ENCODE data around the gene NRCAM. TPM values are rescaled to one million over a fixed set of nuclear protein-coding genes. Genes with fewer than 3 reads are reported as not detected.

NRCAM gene
- total RNA-seq, 1 experiment from 2014 or later = not detected

DNA sequence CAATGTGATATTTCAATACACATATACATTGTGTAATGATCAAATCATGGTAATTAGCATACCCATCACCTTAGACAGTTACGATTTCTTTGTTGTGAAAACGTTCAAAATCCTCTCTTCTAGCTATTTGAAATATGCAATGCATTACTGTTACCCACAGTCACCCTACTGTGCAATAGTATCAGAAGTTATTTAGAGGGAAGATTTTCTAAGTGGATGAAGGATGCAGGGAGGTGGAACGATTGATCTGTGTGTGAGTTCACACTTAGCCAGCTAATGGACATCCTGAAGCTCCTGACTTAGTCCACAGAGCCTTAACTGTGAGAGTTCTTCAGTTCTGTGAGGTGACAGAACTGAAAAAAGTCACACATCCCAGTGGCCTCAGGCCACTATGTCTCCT is 228.9 kb downstream of the NRCAM start:
- H3K4me3 ChIP-seq (ENCODE audit: low read length) = no peak overlapping the region
- no peaks in the 10 kb centered on the region for H3K9me3 ChIP-seq (ENCODE audit: low read length)
- DNase-seq = no peak
- no peak overlapping the region for H3K27ac ChIP-seq (ENCODE audit: low read length)
- no peaks in the 10 kb centered on the region for H3K9me2 ChIP-seq (replicated peaks; ENCODE audit: insufficient read depth, low read length)
- no peaks in the 10 kb centered on the region for H3K4me1 ChIP-seq (ENCODE audit: low read length)
- H3K9ac ChIP-seq (ENCODE audit: low read length) = no peak overlapping the region
- no peak overlapping the region for H2AFZ ChIP-seq (ENCODE audit: low read length)
- H3K4me2 ChIP-seq (ENCODE audit: low read depth, low read length, poor library complexity, severe bottlenecking) = no peak overlapping the region
- H3K79me2 ChIP-seq (ENCODE audit: low read length) = no peaks in the 10 kb centered on the region
- no peaks in the 10 kb centered on the region for H4K20me1 ChIP-seq (ENCODE audit: insufficient read depth, low read depth, low read length)
- no peaks in the 10 kb centered on the region for H3K27me3 ChIP-seq (ENCODE audit: low read length)
- no peaks in the 10 kb centered on the region for H3K36me3 ChIP-seq (ENCODE audit: insufficient read depth, low read length)

DNA sequence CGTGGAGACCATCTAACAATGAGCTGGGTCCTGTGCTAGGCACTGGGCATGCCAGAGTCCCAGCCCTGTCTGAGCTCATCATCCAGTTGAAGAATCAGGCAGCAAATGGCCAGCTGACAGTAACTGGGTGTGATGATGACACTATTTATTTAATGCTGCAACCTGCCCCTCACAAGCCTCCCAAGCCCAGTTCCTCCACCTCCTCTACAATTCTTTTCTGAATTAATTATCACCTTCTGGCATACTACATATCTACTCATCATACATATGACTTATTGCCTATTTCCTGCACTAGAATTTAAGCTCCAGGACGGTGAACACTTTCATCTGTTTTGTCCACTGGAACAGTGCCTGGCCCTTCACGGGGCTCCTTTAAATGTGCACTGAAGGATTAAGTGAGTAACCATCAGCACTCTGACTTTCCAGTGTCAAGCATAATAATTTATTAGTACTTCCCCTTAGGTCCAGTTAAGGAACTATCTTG is 229.4 kb downstream of the NRCAM start:
- DNase-seq = no peak
- Histone ChIP-seq H3K9me2 (replicated peaks; ENCODE audit: insufficient read depth, low read length) (no peaks in the 10 kb centered on the region), H3K27me3 (ENCODE audit: low read length) (no peaks in the 10 kb centered on the region), H3K9ac (ENCODE audit: low read length) (no peak overlapping the region), H3K36me3 (ENCODE audit: insufficient read depth, low read length) (no peaks in the 10 kb centered on the region), H3K79me2 (ENCODE audit: low read length) (no peaks in the 10 kb centered on the region), H3K27ac (ENCODE audit: low read length) (no peak overlapping the region), H2AFZ (ENCODE audit: low read length) (no peak overlapping the region), H3K9me3 (ENCODE audit: low read length) (no peaks in the 10 kb centered on the region), H3K4me2 (ENCODE audit: low read depth, low read length, poor library complexity, severe bottlenecking) (no peak overlapping the region), H4K20me1 (ENCODE audit: insufficient read depth, low read depth, low read length) (no peaks in the 10 kb centered on the region), H3K4me3 (ENCODE audit: low read length) (no peak overlapping the region), H3K4me1 (ENCODE audit: low read length) (no peaks in the 10 kb centered on the region)

DNA sequence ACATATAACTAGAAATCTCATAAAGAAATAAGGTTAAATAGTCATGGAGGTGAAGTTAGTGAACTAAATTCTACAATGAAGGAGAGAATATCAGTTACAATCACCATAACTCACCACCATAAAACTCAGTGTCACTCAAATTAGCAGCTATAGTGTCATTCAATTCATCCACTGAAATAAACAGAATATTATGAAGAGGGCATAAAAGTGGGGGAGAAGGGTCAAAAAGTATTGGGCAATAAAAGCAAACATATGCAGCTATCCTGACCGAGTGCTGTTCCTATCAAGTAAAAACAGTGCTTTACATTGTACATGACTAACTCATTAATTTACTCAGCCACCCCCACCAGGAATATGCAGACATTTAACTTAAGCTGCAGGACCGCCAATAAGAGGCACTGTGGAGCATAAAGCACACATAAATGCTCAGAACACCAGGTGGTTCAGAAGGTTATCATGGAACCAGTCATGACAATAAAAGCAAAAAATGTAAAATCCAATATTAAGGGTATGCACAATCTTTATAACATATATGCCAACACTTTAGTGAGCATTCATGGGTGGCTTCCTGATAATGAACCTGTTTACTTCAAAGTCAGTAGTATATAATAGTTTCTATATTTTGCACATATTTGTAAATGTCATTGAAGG is 230.6 kb downstream of the NRCAM start:
- Histone ChIP-seq H3K9me2 (replicated peaks; ENCODE audit: insufficient read depth, low read length) (no peaks in the 10 kb centered on the region), H3K79me2 (ENCODE audit: low read length) (no peaks in the 10 kb centered on the region), H3K4me2 (ENCODE audit: low read depth, low read length, poor library complexity, severe bottlenecking) (no peak overlapping the region), H4K20me1 (ENCODE audit: insufficient read depth, low read depth, low read length) (no peaks in the 10 kb centered on the region), H3K36me3 (ENCODE audit: insufficient read depth, low read length) (no peaks in the 10 kb centered on the region), H2AFZ (ENCODE audit: low read length) (no peak overlapping the region), H3K4me3 (ENCODE audit: low read length) (no peak overlapping the region), H3K9me3 (ENCODE audit: low read length) (no peaks in the 10 kb centered on the region), H3K4me1 (ENCODE audit: low read length) (no peaks in the 10 kb centered on the region), H3K9ac (ENCODE audit: low read length) (no peak overlapping the region), H3K27ac (ENCODE audit: low read length) (no peak overlapping the region), H3K27me3 (ENCODE audit: low read length) (no peaks in the 10 kb centered on the region)
- no peak for DNase-seq

DNA sequence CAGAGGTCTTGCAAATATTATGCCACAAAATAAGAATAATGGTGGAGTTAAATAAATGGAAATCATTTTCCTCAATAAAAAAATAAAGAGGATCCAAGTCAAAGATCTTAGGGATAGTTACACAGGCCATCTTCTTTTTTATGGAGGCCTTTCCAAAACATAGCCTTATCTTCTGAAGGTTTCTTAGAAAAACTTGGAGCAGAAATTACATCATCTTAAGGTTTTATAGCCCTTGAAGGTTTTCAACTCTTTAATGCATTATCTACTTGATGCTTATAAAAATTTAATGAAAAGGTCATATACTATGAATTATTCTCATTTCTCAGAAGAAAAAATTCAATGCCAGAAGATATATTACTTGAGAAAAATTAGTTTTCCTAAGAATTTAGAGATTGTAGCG is 231.8 kb downstream of the NRCAM start:
- Histone ChIP-seq H2AFZ (ENCODE audit: low read length) (no peak overlapping the region), H3K27ac (ENCODE audit: low read length) (no peak overlapping the region), H3K9me3 (ENCODE audit: low read length) (no peaks in the 10 kb centered on the region), H3K9me2 (replicated peaks; ENCODE audit: insufficient read depth, low read length) (no peaks in the 10 kb centered on the region), H3K4me2 (ENCODE audit: low read depth, low read length, poor library complexity, severe bottlenecking) (no peak overlapping the region), H3K36me3 (ENCODE audit: insufficient read depth, low read length) (no peaks in the 10 kb centered on the region), H3K27me3 (ENCODE audit: low read length) (no peaks in the 10 kb centered on the region), H3K9ac (ENCODE audit: low read length) (no peak overlapping the region), H3K4me1 (ENCODE audit: low read length) (no peaks in the 10 kb centered on the region), H4K20me1 (ENCODE audit: insufficient read depth, low read depth, low read length) (no peaks in the 10 kb centered on the region), H3K4me3 (ENCODE audit: low read length) (no peak overlapping the region), H3K79me2 (ENCODE audit: low read length) (no peaks in the 10 kb centered on the region)
- DNase-seq = no peak

DNA sequence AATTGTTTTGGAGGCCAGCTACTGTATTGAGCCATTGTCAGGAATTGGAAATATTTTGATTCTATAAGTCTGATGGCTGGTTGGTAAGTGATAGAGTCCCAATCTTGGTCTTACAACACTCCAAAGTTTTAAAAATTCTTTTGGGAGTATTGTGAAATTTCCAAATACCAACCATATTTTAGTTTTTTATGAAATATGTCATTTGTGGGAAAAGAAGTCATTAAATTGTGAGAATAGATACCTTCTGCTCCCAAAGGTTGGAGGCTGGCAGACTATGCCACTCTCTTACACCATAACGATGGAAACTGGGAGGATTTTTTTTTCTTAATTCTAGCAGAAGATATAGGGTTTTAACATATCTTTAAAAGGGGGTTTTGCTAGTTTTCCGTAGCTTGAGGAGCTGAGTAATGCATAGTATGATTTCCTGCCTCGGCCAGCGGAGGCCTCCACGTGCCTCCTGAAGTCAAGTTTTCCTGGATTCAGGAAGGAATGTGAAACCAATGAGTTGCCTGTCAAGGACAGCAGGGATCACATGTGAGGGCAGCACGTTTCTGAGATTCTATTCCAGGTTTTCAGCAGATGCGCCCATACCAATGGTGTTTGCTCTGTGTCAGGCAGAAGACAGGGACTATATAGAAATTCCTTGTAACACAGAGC is 233.9 kb downstream of the NRCAM start:
- Histone ChIP-seq H3K9me3 (ENCODE audit: low read length) (no peaks in the 10 kb centered on the region), H3K9me2 (replicated peaks; ENCODE audit: insufficient read depth, low read length) (no peaks in the 10 kb centered on the region), H3K79me2 (ENCODE audit: low read length) (no peaks in the 10 kb centered on the region), H4K20me1 (ENCODE audit: insufficient read depth, low read depth, low read length) (no peaks in the 10 kb centered on the region), H3K4me1 (ENCODE audit: low read length) (no peaks in the 10 kb centered on the region), H3K4me3 (ENCODE audit: low read length) (no peak overlapping the region), H3K4me2 (ENCODE audit: low read depth, low read length, poor library complexity, severe bottlenecking) (no peak overlapping the region), H3K36me3 (ENCODE audit: insufficient read depth, low read length) (no peaks in the 10 kb centered on the region), H3K27me3 (ENCODE audit: low read length) (no peaks in the 10 kb centered on the region), H3K9ac (ENCODE audit: low read length) (no peak overlapping the region), H2AFZ (ENCODE audit: low read length) (no peak overlapping the region), H3K27ac (ENCODE audit: low read length) (no peak overlapping the region)
- no peak for DNase-seq

DNA sequence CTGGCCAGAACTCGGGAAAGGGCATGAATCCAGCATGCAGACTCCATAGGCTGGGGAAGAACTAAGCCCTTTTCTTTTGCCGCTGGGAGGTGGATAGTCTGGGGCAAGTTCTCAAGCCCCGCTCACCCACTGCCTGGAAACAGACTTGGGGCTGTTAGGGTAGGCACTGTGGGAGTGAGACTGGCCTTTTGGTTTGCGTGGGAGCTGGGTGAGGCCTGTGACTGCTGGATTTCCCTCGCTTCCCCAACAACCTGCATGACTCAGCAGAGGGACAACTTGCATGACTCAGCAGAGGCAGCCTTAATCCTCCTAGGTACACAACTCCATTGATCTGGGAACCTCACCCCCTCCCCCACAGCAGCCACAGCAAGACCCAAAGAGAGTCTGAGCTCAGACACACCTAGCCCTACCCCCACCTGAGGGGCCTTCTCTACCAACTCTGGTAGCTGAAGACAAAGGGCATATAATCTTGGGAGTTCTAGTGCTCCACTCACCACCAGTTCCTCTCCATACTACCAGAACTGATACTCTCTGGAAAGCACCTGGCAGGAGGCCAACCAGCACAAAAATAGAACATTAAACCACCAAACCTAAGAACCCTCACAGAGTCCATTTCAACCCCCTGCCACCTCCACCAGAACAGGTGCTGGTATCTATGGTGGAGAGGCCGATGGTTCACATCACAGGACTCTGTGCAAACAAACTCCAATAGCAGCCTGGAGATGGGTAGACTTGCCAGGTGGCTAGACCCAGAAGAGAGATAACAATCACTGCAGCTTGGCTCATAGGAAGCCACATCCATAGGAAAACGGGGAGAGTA is 244.6 kb downstream of the NRCAM start:
- H4K20me1 ChIP-seq (ENCODE audit: insufficient read depth, low read depth, low read length) = no peaks in the 10 kb centered on the region
- DNase-seq = no peak
- H3K79me2 ChIP-seq (ENCODE audit: low read length) = no peaks in the 10 kb centered on the region
- no peaks in the 10 kb centered on the region for H3K9me2 ChIP-seq (replicated peaks; ENCODE audit: insufficient read depth, low read length)
- H3K4me1 ChIP-seq (ENCODE audit: low read length) = no peaks in the 10 kb centered on the region
- H3K36me3 ChIP-seq (ENCODE audit: insufficient read depth, low read length) = no peaks in the 10 kb centered on the region
- no peaks in the 10 kb centered on the region for H3K27me3 ChIP-seq (ENCODE audit: low read length)
- H2AFZ ChIP-seq (ENCODE audit: low read length) = no peak overlapping the region
- H3K27ac ChIP-seq (ENCODE audit: low read length) = no peak overlapping the region
- no peak overlapping the region for H3K4me2 ChIP-seq (ENCODE audit: low read depth, low read length, poor library complexity, severe bottlenecking)
- H3K9ac ChIP-seq (ENCODE audit: low read length) = no peak overlapping the region
- no peaks in the 10 kb centered on the region for H3K9me3 ChIP-seq (ENCODE audit: low read length)
- H3K4me3 ChIP-seq (ENCODE audit: low read length) = no peak overlapping the region

DNA sequence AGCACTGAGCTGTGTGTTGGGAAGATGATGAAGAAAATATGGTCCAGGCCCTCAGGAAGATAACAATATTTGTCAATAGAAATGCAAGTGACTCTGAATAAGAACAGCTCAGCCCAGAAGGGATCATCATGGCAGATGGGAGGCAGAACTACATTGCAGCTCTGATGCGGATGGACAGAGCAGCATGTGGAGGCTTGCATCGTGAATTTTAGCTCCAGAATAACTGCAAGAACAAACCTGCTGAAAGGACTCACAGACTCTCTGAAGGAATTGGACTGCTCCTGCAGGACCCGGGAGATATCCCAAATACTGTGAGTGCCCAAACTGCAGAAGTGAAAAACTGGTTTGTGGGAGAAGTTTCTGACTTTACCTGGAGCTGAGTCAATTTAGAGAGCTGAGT is 245.4 kb downstream of the NRCAM start:
- H3K9me2 ChIP-seq (replicated peaks; ENCODE audit: insufficient read depth, low read length) = no peaks in the 10 kb centered on the region
- H3K9me3 ChIP-seq (ENCODE audit: low read length) = no peaks in the 10 kb centered on the region
- DNase-seq = no peak
- no peaks in the 10 kb centered on the region for H4K20me1 ChIP-seq (ENCODE audit: insufficient read depth, low read depth, low read length)
- no peaks in the 10 kb centered on the region for H3K79me2 ChIP-seq (ENCODE audit: low read length)
- no peaks in the 10 kb centered on the region for H3K4me1 ChIP-seq (ENCODE audit: low read length)
- H3K9ac ChIP-seq (ENCODE audit: low read length) = no peak overlapping the region
- no peak overlapping the region for H3K27ac ChIP-seq (ENCODE audit: low read length)
- no peak overlapping the region for H2AFZ ChIP-seq (ENCODE audit: low read length)
- H3K36me3 ChIP-seq (ENCODE audit: insufficient read depth, low read length) = no peaks in the 10 kb centered on the region
- no peak overlapping the region for H3K4me2 ChIP-seq (ENCODE audit: low read depth, low read length, poor library complexity, severe bottlenecking)
- H3K27me3 ChIP-seq (ENCODE audit: low read length) = no peaks in the 10 kb centered on the region
- H3K4me3 ChIP-seq (ENCODE audit: low read length) = no peak overlapping the region

DNA sequence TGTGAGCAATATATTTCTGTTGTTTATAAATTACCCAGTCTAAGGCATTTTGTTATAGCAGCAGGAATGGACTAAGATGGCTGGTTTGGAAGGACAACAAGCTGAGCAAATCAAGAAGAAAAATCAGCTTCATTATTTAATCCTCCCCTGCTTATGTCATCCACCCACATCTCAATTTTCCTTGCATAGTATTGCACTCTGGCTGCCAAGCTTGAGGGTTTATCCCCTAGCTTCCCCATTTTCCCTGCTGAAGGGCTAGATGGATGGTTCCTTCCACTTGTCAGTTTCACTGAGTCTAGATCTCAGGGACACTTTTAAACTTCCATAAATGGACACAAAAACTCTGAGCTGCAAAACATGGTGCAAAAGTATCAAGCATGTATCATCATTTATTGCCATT is 250.9 kb downstream of the NRCAM start:
- H3K27ac ChIP-seq (ENCODE audit: low read length) = no peak overlapping the region
- DNase-seq = no peak
- H3K9me2 ChIP-seq (replicated peaks; ENCODE audit: insufficient read depth, low read length) = no peaks in the 10 kb centered on the region
- no peaks in the 10 kb centered on the region for H3K27me3 ChIP-seq (ENCODE audit: low read length)
- H3K4me1 ChIP-seq (ENCODE audit: low read length) = no peaks in the 10 kb centered on the region
- H3K9ac ChIP-seq (ENCODE audit: low read length) = no peak overlapping the region
- no peaks in the 10 kb centered on the region for H3K9me3 ChIP-seq (ENCODE audit: low read length)
- H3K4me2 ChIP-seq (ENCODE audit: low read depth, low read length, poor library complexity, severe bottlenecking) = no peak overlapping the region
- no peak overlapping the region for H3K4me3 ChIP-seq (ENCODE audit: low read length)
- H3K79me2 ChIP-seq (ENCODE audit: low read length) = no peaks in the 10 kb centered on the region
- no peak overlapping the region for H2AFZ ChIP-seq (ENCODE audit: low read length)
- no peaks in the 10 kb centered on the region for H4K20me1 ChIP-seq (ENCODE audit: insufficient read depth, low read depth, low read length)
- H3K36me3 ChIP-seq (ENCODE audit: insufficient read depth, low read length) = no peaks in the 10 kb centered on the region
